GM18505 (cell line): Measurements from ENCODE around the gene UGT2B15.

Experiments
- ATAC-seq: cut with Tn5 transposase; IDR thresholded peaks from one replicate; pipeline ENCODE4 v1.9.1; 2021; ENCODE audit not compliant: unreplicated experiment
- POLR2A ChIP-seq: IDR thresholded peaks from 4 replicates; pipeline ENCODE4 v1.6.1; 2011; ENCODE audit warnings: borderline replicate concordance; ENCODE audit not compliant: insufficient read depth, insufficient read length; ENCODE audit errors: extremely low read depth

Gene UGT2B15

DNA sequence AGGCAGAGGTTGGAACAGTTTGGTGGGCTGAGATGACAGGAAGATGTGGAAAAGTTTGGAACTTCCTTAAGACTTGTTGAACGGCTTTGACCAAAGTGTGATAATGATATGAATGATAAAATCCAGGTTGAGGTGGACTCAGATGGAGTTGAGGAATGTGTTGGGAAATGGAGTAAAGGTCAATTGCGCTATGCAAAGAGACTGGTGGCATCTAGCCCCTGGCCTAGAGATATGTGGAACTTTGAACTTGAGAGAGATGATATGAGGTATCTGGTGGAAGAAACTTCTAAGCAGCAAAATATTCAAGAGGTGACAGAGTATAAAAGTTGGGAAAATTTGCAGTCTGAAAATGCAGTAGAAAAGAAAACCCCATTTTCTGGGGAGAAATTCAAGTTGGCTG is 73.0 kb downstream of the UGT2B15 start:
- ATAC-seq = no peak
- TF ChIP-seq POLR2A = no peak
